Right atrium auricular region (tissue), 2 donors: ENCODE measurements around the gene CXorf65. TPM values are rescaled to one million over a fixed set of nuclear protein-coding genes. Genes with fewer than 3 reads are reported as not detected.

Experiments used
- DNase-seq: peaks from one replicate; pipeline ENCODE4 v3.0.0-alpha.2; 2019; ENCODE audit warnings: low spot score
- H3K27ac ChIP-seq, 2 donors: fragments of 200-600 bp; sonication (generic); 1 replicate in 1 of 2; 2 replicates in 1 of 2; pipeline ENCODE4 v1.5.1; 2016 to 2019
- H3K27me3 ChIP-seq, 2 donors: fragments of 200-600 bp; sonication (generic); one replicate each; pipeline versions ENCODE4 v1.5.1 to v1.6.0; 2017 to 2019
- H3K36me3 ChIP-seq: fragments of 200-600 bp; sonication (generic); one replicate; pipeline ENCODE4 v1.5.1; 2016
- H3K4me1 ChIP-seq, 2 donors: fragments of 200-600 bp; sonication (generic); one replicate each; pipeline versions ENCODE4 v1.5.1 to v1.6.0; 2017 to 2019
- H3K4me3 ChIP-seq, 2 donors: fragments of 200-600 bp; sonication (generic); 1 replicate in 1 of 2; 2 replicates in 1 of 2; pipeline ENCODE4 v1.5.1; 2017 to 2019; ENCODE audit warnings: mild to moderate bottlenecking in 1 of 2, moderate library complexity in 1 of 2
- H3K9me3 ChIP-seq, 2 donors: fragments of 200-600 bp; sonication (generic); one replicate each; pipeline ENCODE4 v1.5.1; 2019
- CTCF ChIP-seq, 2 donors: fragments of 200-600 bp; sonication (generic); IDR thresholded peaks; one replicate each; pipeline ENCODE4 v1.5.1; 2019; ENCODE audit warnings: antibody characterized with exemption in 2 of 2
- total RNA-seq, 2 donors: library from RNA; depleted of rRNA; stranded (reverse); fragments of >200 nt; gene quantifications; one replicate each; pipeline ENCODE4 v1.1.0, GENCODE V29; 2016

The CXorf65 gene
- total RNA-seq, 2 donors from 2014 or later, result not detected

- H3K27me3 ChIP-seq, result peaks cover 0 to 3% of the 10 kb centered on the region in 2 donors
- no peak overlapping the region for H3K4me3 ChIP-seq
- no peaks in the 10 kb centered on the region for H3K9me3 ChIP-seq
- H3K4me1 ChIP-seq, result no peaks in the 10 kb centered on the region
- no peaks in the 10 kb centered on the region for H3K36me3 ChIP-seq
- no peak for DNase-seq
- TF ChIP-seq CTCF (IDR thresholded peaks at IDR 0.05), result no peak
- H3K27ac ChIP-seq, result no peak overlapping the region
These were observed 36.0 kb downstream of the CXorf65 start for GRCh38 chrX:71070531-71070930.

- peak within 1 kb of the TSS; percentile 84 to 94 for H3K27ac ChIP-seq
- H3K9me3 ChIP-seq, result no peaks in the 10 kb centered on the region
- peak within 1 kb of the TSS; percentile 60 to 65 for H3K4me3 ChIP-seq
- H3K4me1 ChIP-seq, result no peaks in the 10 kb centered on the region
- no peak for TF ChIP-seq CTCF (IDR thresholded peaks at IDR 0.05)
- no peaks in the 10 kb centered on the region for H3K36me3 ChIP-seq
- DNase-seq, result peak; percentile 95
- H3K27me3 ChIP-seq, result peaks cover 0 to 3% of the 10 kb centered on the region in 2 donors
These were observed 38.3 kb downstream of the CXorf65 start, which contains the start of gene SNX12 for GRCh38 chrX:71068044-71068918. TSS of gene SNX12 (minus strand) at chrX:71068334. CDS start at chrX:71068306, 28 bp downstream.

- no peaks in the 10 kb centered on the region for H3K9me3 ChIP-seq
- no peak for TF ChIP-seq CTCF (IDR thresholded peaks at IDR 0.05)
- H3K27me3 ChIP-seq, result peaks cover 0 to 3% of the 10 kb centered on the region in 2 donors
These were observed 38.9 kb downstream of the CXorf65 start for GRCh38 chrX:71067712-71068043.

GRCh38 chrX:71067089-71067488 lies 39.5 kb downstream of the CXorf65 start:
- no peaks in the 10 kb centered on the region for H3K4me1 ChIP-seq

More at GRCh38 chrX:71067712-71068043, 38.9 kb downstream of the CXorf65 start:
- Histone ChIP-seq H3K27ac (peak overlapping the region; percentile 84 to 94), H3K4me3 (peak overlapping the region; percentile 60 to 65), H3K4me1 (no peaks in the 10 kb centered on the region), H3K36me3 (no peaks in the 10 kb centered on the region)
- no peak for DNase-seq

GRCh38 chrX:71060127-71060526 lies 46.4 kb downstream of the CXorf65 start:
- Histone ChIP-seq H3K4me1 (no peaks in the 10 kb centered on the region), H3K9me3 (no peaks in the 10 kb centered on the region), H3K27ac (no peak overlapping the region), H3K27me3 (no peaks in the 10 kb centered on the region), H3K4me3 (no peak overlapping the region), H3K36me3 (peaks cover 13% of the 10 kb centered on the region)
- no peak for TF ChIP-seq CTCF (IDR thresholded peaks at IDR 0.05)
- DNase-seq, result no peak

More at GRCh38 chrX:71067089-71067488, 39.5 kb downstream of the CXorf65 start:
- no peaks in the 10 kb centered on the region for H3K36me3 ChIP-seq
- peak overlapping the region; percentile 84 to 94 for H3K27ac ChIP-seq
- H3K4me3 ChIP-seq, result peak overlapping the region; percentile 60 to 65
- H3K27me3 ChIP-seq, result peaks cover 0 to 3% of the 10 kb centered on the region in 2 donors
- no peak for TF ChIP-seq CTCF (IDR thresholded peaks at IDR 0.05)
- no peaks in the 10 kb centered on the region for H3K9me3 ChIP-seq
- DNase-seq, result no peak
